Islet precursor cell (in vitro differentiated cells): Measurements from ENCODE around the gene ERFE.
"Not testable (repeated sequence)": the region's sequence is repeated elsewhere in the genome, so short reads cannot be mapped to it uniquely, and the experiment has no call there.

Experiments
- DNase-seq: peaks from one replicate; pipeline ENCODE4 v3.0.0-alpha.2; 2018

ERFE gene, protein sequence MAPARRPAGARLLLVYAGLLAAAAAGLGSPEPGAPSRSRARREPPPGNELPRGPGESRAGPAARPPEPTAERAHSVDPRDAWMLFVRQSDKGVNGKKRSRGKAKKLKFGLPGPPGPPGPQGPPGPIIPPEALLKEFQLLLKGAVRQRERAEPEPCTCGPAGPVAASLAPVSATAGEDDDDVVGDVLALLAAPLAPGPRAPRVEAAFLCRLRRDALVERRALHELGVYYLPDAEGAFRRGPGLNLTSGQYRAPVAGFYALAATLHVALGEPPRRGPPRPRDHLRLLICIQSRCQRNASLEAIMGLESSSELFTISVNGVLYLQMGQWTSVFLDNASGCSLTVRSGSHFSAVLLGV

DNA sequence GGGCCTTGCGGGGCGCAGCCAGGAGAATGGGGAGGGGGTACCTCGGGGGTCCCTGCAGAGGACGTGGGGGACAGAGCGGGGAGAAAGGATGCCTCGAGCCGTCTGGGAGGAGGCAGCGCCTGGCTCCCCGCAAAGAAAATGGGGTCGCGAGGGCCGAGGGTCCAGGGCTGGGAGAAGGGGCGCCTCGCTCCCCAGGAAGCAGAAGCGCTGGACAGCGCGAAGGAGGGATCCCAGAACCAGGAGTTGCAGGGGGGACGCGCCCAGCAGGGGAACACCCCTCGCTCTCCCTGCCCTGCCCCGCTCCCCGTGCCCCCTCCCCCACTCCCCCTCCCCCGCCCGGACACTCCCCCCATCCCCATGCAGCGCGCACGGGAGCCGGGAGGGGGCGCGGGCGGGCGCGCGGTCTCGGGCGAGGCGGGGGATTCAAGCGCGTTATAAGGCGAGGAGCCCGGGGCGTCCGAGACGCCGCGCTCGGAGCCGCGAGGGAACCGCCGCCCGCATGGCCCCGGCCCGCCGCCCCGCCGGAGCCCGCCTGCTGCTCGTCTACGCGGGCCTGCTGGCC is at the start of gene ERFE:
Gene ERFE (plus strand): TSS at position 462 of the 562 bp plus-strand sequence. CDS start 38 bp downstream, at position 500.
- DNase-seq, result no peak

DNA sequence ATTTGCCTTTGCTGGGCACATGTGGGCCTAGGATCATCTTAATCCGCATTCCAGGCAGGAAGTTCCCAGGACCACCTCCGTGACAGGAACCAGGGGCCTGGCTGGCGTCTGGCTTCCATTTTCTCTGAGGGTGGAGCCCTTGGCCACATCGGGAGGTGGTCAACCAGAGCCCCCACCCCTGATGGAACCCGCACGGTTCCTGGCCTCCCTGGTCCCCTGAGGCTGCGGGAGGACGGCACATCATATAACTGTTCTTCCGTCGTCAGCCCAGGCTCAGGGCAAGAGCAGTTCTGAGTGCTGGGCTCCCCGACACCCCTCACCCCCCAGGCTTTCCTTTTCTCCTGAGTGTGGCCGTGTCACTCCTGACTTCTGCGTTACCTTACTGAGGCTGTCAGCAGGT is 45.2 kb upstream of the ERFE start:
- DNase-seq, result peak; percentile 32

DNA sequence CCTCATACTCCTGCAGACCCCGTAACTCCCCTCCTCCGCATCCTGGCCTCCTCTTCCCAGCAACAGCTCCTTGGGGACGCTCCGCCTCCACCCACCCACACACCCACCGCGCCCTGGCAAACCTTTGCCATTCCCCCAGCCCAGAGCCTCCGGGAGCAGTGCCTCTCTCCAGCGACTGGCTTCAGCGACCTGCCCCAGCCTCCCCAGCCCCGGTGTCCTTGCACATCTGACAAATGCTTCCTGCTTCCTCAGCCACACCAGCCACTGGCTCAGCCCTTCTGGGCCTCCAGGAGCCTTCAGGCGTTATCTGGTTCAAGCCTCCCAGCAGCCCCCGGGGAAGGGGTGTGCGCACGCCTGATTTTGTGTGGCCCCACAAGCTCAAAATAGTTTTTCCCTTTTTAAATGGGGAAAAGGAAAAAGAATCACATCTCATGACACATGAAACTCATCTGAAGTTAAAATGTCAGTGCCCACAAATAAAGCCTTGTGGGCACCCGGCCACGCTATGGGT is 44.4 kb upstream of the ERFE start:
- DNase-seq, result peak; percentile 23

DNA sequence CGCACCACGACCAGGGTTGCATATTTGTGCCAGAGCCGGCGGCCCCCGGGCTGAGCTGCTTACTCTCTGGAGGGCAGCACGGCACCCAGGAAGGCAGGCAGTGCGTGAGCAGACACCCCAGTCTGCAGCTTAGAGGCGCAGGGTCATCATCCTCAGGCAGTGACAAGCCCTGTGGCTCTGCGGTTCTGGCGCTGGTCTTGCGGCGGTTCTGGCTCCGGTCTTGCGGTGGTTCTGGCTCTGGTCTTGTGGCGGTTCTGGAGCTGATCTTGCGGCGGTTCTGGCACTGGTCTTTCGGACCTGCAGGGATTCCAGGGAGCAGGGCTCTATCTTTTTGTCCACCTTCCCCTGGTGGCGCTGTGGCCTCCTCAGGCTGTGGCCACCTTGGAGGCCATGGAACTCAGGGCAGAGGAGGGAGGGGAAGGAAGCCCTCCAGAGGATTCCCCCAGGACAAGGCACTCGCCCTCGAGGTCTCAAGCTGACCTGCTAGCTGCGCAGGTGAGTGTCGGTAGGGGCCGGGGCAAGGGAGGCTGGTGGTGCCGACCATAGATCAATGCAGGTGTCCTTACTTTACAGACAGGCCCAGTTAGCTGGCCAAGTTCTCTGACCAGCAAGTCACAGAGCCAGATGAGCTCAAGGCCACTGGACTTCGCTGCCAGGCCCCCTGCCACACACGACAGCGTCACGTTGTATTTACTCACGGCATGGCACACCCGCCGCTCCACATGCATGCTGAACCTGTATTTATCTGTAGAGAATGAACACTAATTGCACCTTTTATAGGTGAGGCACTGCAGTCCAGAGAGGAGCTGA is 43.7 kb upstream of the ERFE start:
- no peak for DNase-seq

DNA sequence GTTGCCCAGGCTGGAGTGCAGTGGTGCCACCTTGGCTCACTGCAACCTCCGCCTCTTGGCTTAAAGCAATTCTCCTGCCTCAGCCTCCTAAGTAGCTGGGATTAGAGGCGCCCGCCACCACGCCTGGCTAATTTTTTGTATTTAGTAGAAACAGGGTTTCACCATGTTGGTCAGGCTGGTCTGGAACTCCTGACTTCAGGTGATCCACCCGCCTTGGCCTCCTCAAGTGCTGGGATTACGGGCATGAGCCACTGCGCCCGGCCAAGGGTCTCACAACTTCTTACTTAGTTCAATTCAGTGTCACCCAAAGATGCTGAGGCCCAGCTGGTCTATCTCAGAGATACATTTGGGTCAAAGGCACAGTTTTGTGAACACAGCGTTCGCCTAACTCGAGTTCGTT is 43.1 kb upstream of the ERFE start:
- not testable (repeated sequence) for DNase-seq

DNA sequence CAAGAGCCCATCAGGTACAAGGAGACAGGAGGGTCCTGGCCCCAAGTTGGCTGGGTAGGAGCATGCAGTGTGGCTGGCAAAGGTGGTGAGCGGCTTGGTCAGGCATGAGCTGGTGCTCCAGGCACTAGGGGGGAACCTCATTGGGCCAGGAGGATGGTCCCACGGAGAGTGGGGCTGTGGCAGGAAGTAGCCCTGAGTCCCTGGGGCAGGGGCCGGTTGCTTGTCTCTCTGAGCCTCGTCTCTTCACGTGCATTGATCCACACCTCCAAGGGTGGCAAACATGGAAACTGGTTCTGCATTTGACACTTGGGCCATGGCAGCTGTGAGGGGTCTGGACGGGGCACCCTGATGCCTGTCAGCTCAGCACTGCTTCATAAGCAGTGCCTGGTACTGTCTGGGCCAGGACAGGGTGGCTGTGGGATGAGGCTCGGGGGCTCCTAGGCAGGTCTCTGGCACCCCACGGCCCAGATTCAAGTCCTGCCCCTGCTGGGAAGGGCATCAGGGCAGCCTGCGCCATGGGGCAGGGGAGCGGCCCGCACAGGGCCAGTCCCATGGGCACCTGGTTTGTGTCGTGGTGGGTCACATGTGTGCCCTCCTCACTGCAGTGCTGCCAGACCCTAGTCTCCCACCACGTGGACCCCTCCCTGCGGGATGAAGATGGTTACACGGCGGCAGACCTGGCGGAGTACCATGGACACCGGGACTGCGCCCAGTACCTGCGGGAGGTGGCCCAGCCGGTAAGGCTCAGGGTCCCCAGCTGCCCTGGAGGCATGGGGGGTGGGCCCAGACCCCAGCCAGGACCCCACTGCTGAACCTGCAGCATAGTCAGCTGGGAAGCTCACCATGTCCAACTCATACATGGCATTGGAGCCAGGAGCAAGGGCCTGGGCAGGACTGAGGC is 42.2 kb upstream of the ERFE start:
- DNase-seq, result no peak

DNA sequence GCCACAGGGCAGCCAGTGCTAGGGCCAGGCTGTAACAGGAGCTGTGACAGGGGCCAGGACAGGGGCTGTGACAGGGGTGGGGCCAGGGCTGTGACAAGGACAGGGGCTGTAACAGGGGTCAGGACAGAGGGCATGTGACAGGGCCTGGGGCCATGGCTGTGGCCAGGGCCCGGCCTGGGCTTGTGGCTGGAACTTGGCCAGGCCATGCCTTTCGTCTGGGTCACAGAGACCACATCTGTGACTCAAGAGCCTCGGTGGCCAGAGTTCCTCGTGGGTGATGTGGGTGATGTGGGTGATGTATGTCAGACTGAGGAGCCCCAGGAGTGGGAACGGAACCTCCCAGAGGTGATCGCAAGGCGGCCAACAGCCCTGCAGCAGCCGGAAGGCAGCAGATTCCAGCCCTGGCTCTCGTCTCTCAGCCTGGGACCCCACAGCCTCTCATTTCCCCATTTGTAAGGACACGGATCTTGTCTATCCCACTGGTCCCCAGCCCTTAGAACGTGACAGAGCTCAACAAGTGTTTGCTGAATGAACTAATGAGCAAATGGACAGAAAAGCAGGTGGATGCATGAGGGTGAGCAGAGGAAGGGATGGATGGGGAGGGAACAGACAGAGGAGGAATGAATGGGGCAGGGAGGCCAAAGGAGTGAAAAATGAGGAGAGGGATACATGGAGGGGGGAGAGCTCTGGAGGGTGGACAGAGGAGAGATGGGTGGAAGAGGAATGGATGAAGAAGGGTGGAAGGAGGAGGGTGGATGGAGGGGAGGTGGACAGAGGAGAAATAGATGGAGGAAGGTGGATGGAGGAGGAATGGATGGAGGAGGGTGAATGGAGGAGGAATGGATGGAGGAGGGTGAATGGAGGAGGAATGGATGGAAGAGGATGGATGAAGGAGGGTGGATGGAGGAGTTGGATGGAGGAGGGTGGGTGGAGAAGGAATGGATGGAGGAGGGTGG is 41.3 kb upstream of the ERFE start:
- DNase-seq, result no peak

DNA sequence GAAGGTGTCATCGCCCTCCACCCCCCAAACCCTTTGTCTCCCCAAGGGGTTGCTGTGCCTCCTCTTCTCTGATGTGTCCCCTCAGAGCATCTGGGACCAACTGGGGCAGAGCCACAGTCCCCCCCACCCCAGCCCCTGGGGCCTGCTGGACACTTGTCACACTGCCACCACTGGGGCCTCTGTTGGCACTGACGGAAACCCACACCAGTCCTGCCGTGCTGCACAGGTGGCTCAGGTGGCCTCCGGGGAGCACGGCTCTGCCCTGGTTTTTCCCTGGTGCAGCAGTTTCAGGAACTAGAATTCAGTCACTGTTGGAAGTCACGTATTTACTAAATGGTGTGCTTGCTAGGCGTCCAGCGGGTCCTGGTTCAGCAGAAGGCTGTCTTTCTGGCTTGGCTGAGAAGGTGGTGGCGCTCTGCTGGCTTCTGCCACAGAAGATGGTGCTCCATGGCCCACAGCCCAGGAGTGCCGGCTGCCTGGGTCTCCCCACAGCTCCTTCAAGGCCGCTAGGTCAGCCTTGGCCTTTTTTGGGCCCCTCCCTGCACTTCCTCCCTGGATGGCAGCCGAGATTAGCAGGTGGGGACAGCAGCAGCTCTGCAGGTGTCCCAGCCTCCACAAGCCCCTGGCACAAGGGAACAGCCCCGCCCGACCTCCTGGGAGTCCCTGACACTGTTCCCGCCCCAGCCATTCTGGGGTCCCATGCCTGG is 38.9 kb upstream of the ERFE start:
- no peak for DNase-seq

DNA sequence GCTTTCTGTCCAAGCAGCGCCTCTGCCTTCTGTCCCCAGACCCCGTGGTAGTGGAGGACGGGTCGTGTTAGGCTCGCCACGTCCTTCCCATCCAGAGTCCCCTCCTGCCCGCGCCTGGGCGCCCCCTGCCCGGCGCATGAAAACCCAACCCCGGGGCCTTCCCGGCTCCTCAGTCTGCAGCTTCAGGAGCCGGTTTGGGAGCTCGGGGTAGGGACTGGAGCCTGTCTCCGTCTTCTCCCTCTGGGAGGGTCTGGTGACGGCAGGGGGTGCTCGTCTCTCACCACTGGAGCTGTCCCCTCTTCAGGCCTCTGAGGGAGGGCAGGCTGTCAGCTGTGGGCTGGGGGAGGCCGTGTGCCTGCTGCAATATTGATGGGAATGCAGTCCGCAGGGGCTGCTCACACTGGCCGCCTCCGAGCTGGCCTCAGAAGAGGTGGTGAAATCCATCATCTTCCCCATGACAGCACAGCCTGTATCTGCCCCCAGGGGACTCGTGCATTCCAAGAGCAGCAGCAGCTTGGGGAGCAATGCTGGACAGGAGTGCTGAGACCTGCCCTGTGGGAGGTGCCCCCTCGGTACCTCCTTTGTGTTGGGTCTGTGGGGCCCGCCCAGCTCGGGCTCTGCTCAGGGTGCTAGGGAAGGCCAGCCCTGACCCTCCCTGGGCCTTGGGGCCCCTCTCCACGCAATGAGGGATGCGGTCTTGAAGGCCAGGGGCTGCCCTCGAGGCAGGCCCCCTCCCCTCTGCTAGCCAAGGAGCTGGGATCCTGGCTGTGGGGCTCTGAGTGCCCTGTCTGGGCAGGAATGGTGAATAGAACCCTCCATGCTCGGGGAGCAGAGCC is 38.1 kb upstream of the ERFE start:
- peak; percentile 77 for DNase-seq

DNA sequence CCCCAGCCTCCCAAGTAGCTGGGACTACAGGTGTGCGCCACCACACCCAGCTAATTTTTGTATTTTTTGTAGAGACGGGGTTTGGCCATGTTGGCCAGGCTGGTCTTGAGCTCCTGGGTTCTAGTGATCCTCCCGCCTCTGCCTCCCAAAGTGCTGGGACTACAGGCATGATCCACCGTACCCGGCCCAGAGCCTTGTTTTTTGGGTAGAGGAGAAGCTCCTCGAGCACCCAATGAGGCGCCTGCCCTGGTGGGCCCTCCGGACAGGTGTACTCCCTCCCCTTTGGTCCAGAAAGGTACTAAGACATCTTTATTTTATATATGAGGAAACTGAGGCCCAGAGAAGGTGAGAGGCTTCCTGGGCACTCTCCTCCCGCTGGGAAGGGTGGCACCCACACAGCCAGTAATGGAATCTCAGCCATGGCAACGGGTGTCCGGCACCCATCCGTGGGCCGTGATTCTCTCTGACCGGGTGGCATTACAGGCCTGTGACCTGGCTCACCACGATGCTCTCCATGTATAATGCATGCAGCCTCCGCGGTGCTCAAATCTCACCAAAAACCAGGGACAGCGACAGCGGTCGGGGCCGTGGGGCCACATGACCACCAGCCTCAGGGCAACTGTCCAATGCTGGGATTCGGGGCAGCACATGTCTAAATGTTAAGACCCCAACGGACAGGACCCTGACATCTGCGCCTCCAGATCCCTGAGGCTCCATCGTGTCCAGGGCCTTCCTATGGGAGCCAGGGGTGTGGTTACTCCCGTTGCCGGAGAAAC is 37.1 kb upstream of the ERFE start:
- DNase-seq, result no peak

DNA sequence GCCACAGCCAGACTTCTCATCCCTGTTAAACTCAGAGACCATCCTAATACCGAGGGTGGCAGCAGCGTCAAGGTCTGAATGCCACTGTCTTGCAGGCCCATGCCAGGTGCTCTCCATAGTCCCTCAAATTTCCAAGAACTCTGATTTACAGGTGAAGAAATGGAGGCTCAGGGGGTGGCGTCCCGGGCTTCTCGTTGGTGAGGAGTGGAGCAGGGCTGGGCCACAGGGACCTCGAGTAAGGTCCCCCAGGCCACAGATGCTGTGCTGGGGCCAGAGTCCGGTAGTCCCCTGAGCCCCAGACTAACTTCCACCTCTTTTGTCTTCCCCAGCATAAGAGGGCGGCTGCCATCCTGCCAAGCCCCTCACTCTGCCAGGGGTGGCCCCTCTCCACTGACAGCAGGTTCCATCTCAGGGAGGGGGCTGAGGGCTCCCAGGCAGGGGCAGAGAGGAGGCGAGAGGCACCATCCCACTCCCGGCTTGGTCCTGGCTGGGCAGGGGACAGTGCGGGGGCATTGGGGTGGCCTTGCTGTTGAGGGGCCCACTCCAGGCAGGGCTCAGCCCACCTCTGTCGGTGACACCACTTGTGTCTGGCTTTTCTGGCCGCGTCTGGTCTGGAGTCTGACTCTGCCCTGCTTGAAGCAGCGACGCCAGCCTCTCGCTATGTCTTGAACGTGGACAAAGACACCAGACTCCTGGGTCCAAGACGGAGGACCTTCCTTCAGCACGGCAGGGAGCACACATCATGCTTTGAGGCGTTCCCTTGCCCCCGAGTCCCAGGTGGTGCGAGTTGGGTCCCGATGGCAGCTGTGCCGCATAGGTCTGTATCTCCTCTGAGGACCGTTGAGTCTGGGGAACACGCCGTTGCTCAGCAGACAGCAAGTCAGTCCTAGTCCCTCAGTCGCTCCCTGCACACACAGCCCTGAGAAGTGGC is 36.2 kb upstream of the ERFE start:
- DNase-seq, result no peak

DNA sequence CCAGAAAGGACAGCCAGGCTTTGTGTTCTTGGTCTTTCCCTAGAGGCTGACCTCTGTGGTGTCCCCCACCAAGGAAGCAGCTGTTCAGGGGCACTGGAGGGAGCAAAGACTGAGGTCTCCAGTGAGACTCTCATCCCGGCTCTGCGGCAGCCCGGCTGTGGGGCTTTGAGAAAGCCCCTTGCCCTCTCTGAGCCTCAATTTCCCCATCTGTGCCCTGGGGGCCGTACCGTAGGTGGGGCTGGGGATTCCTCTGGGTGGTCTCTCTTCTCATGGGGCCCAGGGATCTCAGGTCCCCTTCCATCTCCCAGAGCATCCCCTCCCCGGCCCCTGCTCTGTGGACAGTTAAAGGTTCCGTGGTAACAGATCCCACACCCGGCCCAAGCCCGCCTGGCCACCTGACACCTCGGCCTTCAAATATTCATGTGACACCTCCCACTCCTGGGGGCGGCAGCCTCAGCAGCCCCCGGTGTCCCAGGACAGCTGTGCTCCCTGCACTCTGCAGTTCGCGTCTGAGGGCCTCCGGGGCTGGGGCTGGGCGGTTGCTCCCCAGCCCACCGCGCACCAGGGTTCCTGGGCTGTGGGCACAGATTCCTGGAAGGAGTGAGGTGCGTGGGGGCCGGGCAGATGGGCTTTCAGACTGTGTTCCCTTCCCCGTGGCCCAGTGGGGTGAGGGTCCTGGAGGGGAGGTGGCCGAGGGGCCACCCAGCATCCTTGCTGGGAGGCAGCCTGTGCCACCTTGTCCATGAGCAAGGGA is 35.4 kb upstream of the ERFE start:
- DNase-seq, result no peak

DNA sequence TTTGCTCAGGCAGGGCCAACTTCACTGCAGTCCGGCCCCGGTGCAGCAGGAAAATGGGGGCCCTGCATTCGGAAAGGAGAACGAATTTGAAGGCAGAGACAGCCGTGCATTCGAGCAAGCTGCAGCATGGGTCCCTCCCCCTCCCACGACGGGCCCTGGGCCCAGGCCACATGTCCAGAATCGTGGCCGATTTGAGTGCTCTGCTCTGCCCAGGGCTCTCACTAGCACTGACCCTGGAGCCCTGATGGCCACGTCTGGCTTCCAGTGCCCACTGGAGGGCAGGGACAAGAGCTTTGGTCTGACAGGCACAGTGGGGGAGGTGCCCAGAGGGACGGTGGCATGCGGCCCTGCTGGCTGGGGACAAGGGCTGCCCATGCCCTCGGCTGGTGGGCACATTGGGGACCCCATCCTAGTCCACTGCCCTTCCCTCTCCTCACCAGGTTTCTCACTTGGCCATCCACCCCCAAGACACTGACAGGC is 34.7 kb upstream of the ERFE start:
- DNase-seq, result no peak

DNA sequence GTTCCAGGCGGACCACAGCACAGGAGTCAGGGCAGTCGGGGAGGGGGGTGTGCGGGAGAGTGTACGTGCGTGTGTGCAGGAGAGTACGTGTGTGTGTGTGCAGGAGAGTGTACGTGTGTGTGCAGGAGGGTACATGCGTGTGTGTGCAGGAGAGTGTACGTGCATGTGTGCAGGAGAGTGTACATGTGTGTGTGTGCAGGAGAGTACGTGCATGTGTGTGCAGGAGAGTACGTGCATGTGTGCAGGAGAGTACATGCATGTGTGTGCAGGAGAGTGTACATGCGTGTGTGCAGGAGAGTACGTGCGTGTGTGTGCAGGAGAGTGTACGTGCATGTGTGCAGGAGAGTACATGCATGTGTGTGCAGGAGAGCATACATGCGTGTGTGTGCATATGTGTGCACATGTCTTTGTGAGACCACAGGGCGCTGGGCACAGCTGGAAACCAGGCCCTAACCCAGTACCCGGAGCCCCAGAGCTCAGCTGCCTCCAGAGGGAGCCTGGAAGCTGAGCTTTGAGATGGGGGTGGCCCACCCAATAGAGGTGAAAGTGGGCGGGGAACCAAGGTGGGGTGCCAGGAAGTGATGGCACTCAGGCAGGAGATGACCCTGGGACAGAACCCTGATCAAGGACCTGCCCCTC is 34.2 kb upstream of the ERFE start:
- no peak for DNase-seq

DNA sequence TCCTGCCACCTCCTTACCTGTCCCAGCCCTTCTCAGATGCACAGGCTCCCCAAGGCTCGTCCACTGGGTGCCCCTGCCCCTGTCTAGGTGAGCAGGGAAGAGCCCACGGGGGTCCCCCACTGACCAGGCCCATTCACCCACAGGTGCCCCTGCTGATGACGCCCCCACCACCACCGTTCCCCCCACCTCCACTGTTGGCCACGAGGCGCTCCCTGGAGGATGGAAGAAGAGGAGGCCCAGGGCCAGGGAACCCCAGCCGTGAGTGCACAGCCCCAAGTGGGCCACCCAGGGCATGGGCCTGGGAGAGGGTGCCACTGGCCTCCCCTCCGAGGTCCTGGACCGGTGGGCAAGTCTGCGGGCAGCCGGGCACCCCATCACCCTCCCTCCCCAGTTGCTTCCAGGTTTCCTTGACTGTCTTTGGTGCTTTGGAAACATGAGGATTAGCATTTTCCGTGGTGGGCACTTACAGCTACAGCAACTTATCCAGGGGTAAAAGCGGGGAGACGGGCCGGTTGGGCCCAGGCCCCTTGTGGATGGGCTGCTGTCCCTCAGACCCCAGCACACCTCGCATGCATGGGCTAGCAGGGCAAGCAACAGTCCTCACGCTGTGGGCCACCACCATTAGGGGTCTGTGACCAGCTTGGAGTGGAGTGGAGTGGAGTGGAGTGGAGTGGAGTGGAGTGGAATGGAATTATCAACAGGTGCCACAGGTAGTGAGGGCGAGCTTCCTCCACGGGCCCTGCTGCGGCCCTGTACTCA is 33.5 kb upstream of the ERFE start:
- DNase-seq, result no peak

DNA sequence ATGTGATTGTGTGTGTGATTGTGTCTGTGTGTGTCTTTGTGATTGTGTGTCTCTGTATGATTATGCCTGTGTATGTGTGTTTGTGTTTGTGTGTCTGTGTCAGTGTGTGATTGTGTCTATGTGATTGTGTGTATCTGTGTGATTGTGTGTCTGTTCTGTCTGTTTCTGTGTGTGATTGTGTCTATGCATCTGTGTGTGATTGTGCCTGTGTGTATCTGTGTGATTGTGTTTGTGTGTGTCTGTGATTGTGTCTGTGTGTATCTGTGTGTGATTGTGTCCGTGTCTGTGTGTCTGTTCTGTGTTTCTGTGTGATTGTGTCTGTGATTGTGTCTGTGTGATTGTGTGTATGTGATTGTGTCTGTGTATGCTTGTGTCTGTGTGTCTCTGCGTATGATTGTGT is 32.4 kb upstream of the ERFE start:
- no peak for DNase-seq
